GM18526 (cell line): ENCODE measurements around the gene PLA2G4D.

Experiments
- POLR2A ChIP-seq: IDR thresholded peaks from 3 replicates; pipeline ENCODE4 v1.6.1; 2011; ENCODE audit not compliant: insufficient read length; ENCODE audit errors: extremely low read depth

The PLA2G4D gene

GRCh38 chr15:42094512-42094963 is at the start of gene PLA2G4D:
Gene PLA2G4D (minus strand): TSS chr15:42094562. CDS start chr15:42094459, 103 bp downstream.
- TF ChIP-seq POLR2A, result no peak

- TF ChIP-seq POLR2A, result no peak
Observed at GRCh38 chr15:42143356-42143755, 49.0 kb upstream of the PLA2G4D start.

GRCh38 chr15:42141795-42142667 is 47.7 kb upstream of the PLA2G4D start:
- no peak for TF ChIP-seq POLR2A

- no peak for TF ChIP-seq POLR2A
Observed at GRCh38 chr15:42141246-42141645, 46.9 kb upstream of the PLA2G4D start.

GRCh38 chr15:42140383-42141070 is 46.2 kb upstream of the PLA2G4D start:
- TF ChIP-seq POLR2A, result no peak

GRCh38 chr15:42139596-42139995 is 45.2 kb upstream of the PLA2G4D start:
- no peak for TF ChIP-seq POLR2A

- TF ChIP-seq POLR2A, result no peak
Observed at GRCh38 chr15:42138968-42139386, 44.6 kb upstream of the PLA2G4D start.

- no peak for TF ChIP-seq POLR2A
Observed at GRCh38 chr15:42138411-42138810, 44.0 kb upstream of the PLA2G4D start.

- TF ChIP-seq POLR2A, result no peak
Observed at GRCh38 chr15:42137461-42138261, 43.3 kb upstream of the PLA2G4D start.

GRCh38 chr15:42136513-42136912 is 42.2 kb upstream of the PLA2G4D start:
- no peak for TF ChIP-seq POLR2A

- no peak for TF ChIP-seq POLR2A
Observed at GRCh38 chr15:42135351-42135750, 41.0 kb upstream of the PLA2G4D start.

GRCh38 chr15:42134617-42135245 is 40.4 kb upstream of the PLA2G4D start:
- no peak for TF ChIP-seq POLR2A

- TF ChIP-seq POLR2A, result no peak
Observed at GRCh38 chr15:42133886-42134502, 39.6 kb upstream of the PLA2G4D start.

GRCh38 chr15:42133356-42133755 is 39.0 kb upstream of the PLA2G4D start:
- no peak for TF ChIP-seq POLR2A
